ENCODE measurements around the gene LMBR1. TPM values are rescaled to one million over a fixed set of nuclear protein-coding genes. Genes with fewer than 3 reads are reported as not detected.

The LMBR1 gene
- total and polyA plus RNA-seq, 2 donors (not counting 1 experiment from before 2014, with no cell fraction given): 19.7 to 85.2 TPM

DNA sequence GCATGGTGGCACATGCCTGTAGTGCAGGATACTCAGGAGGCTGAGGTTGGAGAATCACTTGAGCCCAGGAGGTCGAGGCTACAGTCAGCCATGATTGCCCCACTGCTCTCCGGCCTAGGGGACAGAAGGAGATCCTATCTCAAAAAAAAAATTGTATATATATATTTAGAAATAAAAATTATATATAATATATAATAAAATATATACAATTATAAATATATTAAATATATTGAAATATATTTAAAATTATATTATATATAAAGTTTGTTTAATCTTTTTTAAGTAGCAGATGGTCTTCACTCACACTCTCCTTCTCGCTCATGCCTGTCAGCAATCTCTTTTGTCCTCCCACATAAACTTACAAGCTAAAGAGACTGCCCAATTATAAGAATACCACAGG lies 58.5 kb downstream of the LMBR1 start:
- peaks cover 34% of the 10 kb centered on the region for H3K4me1 Mint-ChIP-seq
- no peaks in the 10 kb centered on the region for H3K27me3 Mint-ChIP-seq
- Histone ChIP-seq H3K27me3 (replicated peaks in 1 of 4; ENCODE audit: control extremely low read depth in 1 of 4, control insufficient read depth in 3 of 4, insufficient read depth in 4 of 4, low read length in 3 of 4) (no peaks in the 10 kb centered on the region), H3K36me3 (replicated peaks in 1 of 2; ENCODE audit: control extremely low read depth in 1 of 2, control insufficient read depth in 1 of 2, extremely low read depth in 1 of 2, insufficient read depth in 2 of 2, low read length in 1 of 2) (no peaks in the 10 kb centered on the region), H3K27ac (ENCODE audit: low read length in 2 of 2) (no peak overlapping the region), H3K79me2 (ENCODE audit: control insufficient read depth, insufficient read depth, low read length) (peaks cover 3% of the 10 kb centered on the region), H3K4me3 (ENCODE audit: control extremely low read depth in 1 of 5, extremely low read depth in 1 of 5, insufficient read depth in 1 of 5, low read depth in 2 of 5, low read length in 4 of 5) (no peak overlapping the region), H3K4me1 (ENCODE audit: control insufficient read depth in 2 of 2, insufficient read depth in 2 of 2, low read length in 2 of 2) (peaks cover 13 to 22% of the 10 kb centered on the region in 2 donors), H2AFZ (ENCODE audit: insufficient read depth, low read depth, low read length, poor library complexity, severe bottlenecking) (no peak overlapping the region), H4K20me1 (ENCODE audit: control insufficient read depth, insufficient read depth, low read length, poor library complexity, severe bottlenecking) (no peaks in the 10 kb centered on the region), H3K9me3 (ENCODE audit: control extremely low read depth in 1 of 3, control insufficient read depth in 2 of 3, insufficient read depth in 1 of 3, low read length in 2 of 3) (no peaks in the 10 kb centered on the region), H3K9ac (ENCODE audit: low read length) (no peak overlapping the region), H3K4me2 (replicated peaks; ENCODE audit: low read depth, low read length, poor library complexity, severe bottlenecking) (no peak overlapping the region)
- TF ChIP-seq EZH2 (IDR thresholded peaks at IDR 0.05; ENCODE audit: borderline replicate concordance, insufficient read depth, low read depth, low read length, poor library complexity, severe bottlenecking): no peak
- TF ChIP-seq, protein P1, sequence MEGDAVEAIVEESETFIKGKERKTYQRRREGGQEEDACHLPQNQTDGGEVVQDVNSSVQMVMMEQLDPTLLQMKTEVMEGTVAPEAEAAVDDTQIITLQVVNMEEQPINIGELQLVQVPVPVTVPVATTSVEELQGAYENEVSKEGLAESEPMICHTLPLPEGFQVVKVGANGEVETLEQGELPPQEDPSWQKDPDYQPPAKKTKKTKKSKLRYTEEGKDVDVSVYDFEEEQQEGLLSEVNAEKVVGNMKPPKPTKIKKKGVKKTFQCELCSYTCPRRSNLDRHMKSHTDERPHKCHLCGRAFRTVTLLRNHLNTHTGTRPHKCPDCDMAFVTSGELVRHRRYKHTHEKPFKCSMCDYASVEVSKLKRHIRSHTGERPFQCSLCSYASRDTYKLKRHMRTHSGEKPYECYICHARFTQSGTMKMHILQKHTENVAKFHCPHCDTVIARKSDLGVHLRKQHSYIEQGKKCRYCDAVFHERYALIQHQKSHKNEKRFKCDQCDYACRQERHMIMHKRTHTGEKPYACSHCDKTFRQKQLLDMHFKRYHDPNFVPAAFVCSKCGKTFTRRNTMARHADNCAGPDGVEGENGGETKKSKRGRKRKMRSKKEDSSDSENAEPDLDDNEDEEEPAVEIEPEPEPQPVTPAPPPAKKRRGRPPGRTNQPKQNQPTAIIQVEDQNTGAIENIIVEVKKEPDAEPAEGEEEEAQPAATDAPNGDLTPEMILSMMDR (IDR thresholded peaks at IDR 0.05): no peak
- DNase-seq (no peak), ATAC-seq (ENCODE audit: low read depth) (no peak)
- POLR2A ChIA-PET: no interaction called here
- no peak overlapping the region for H3K27ac Mint-ChIP-seq
- CTCF ChIA-PET: no interaction called here
- H3K9me3 Mint-ChIP-seq (ENCODE audit: insufficient read depth): peaks cover 5% of the 10 kb centered on the region
- WGBS (ENCODE audit: insufficient coverage): 75% methylated on average over 1 of the region's 3 CpGs
- H3K4me3 Mint-ChIP-seq: no peak overlapping the region
- intact Hi-C loops (cut with micrococcal nuclease): no loop called here

DNA sequence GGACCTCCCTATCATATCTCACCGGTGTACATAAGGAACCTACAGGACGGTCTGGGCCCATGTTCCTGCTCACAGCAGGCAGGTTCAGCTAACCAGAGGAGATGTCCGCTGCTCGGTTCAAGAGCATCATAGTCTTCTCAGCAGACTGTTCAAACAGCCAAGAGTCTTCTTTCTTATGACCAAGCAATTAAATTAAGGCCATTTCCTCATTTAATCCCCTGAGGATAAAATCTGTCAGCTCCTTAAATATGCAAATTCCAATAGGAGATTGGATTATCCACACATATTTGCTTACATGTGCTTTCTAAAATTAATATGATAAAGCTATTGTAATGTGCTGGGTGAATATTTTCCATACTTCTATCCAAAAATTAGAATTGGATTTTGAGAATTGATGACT lies 59.7 kb downstream of the LMBR1 start:
- no peak for DNase-seq
- intact Hi-C loops (cut with micrococcal nuclease): no loop called here
- H3K27me3 ChIP-seq (replicated peaks in 1 of 4; ENCODE audit: control extremely low read depth in 1 of 4, control insufficient read depth in 3 of 4, insufficient read depth in 4 of 4, low read length in 3 of 4): no peaks in the 10 kb centered on the region

More for the DNA sequence above, 59.7 kb downstream of the LMBR1 start:
- no peaks in the 10 kb centered on the region for H3K36me3 ChIP-seq (replicated peaks in 1 of 2; ENCODE audit: control extremely low read depth in 1 of 2, control insufficient read depth in 1 of 2, extremely low read depth in 1 of 2, insufficient read depth in 2 of 2, low read length in 1 of 2)
- no peaks in the 10 kb centered on the region for H3K9me3 ChIP-seq (ENCODE audit: control extremely low read depth in 1 of 3, control insufficient read depth in 2 of 3, insufficient read depth in 1 of 3, low read length in 2 of 3)
- H3K4me2 ChIP-seq (replicated peaks; ENCODE audit: low read depth, low read length, poor library complexity, severe bottlenecking): peak overlapping the region; percentile 13
- no peak overlapping the region for H3K9ac ChIP-seq (ENCODE audit: low read length)
- Mint-ChIP-seq H3K9me3 (ENCODE audit: insufficient read depth) (no peaks in the 10 kb centered on the region), H3K27ac (peak overlapping the region; percentile 60), H3K4me1 (peaks cover 40% of the 10 kb centered on the region), H3K27me3 (no peaks in the 10 kb centered on the region), H3K4me3 (no peak overlapping the region)
- no peak overlapping the region for H3K4me3 ChIP-seq (ENCODE audit: control extremely low read depth in 1 of 5, extremely low read depth in 1 of 5, insufficient read depth in 1 of 5, low read depth in 2 of 5, low read length in 4 of 5)
- POLR2A ChIA-PET: interaction anchor here (0.9 kb wide), 1 partner anchor 60 kb away, joined by 3 read pairs; the partner anchor contains the start of gene LMBR1
- no peaks in the 10 kb centered on the region for H4K20me1 ChIP-seq (ENCODE audit: control insufficient read depth, insufficient read depth, low read length, poor library complexity, severe bottlenecking)
- CTCF ChIA-PET: no interaction called here
- no peak for TF ChIP-seq EZH2 (IDR thresholded peaks at IDR 0.05; ENCODE audit: borderline replicate concordance, insufficient read depth, low read depth, low read length, poor library complexity, severe bottlenecking)
- TF ChIP-seq, protein P1 (IDR thresholded peaks at IDR 0.05): no peak
- H3K4me1 ChIP-seq (ENCODE audit: control insufficient read depth in 2 of 2, insufficient read depth in 2 of 2, low read length in 2 of 2): peaks cover 19 to 29% of the 10 kb centered on the region in 2 donors
- 100% methylated on average over 2 of the region's 4 CpGs for WGBS (ENCODE audit: insufficient coverage)
- no peak overlapping the region for H3K27ac ChIP-seq (ENCODE audit: low read length in 2 of 2)
- ATAC-seq (ENCODE audit: low read depth): no peak
- no peaks in the 10 kb centered on the region for H3K79me2 ChIP-seq (ENCODE audit: control insufficient read depth, insufficient read depth, low read length)
- no peak overlapping the region for H2AFZ ChIP-seq (ENCODE audit: insufficient read depth, low read depth, low read length, poor library complexity, severe bottlenecking)
